ENCODE measurements around the gene KRTAP5-7.

DNA sequence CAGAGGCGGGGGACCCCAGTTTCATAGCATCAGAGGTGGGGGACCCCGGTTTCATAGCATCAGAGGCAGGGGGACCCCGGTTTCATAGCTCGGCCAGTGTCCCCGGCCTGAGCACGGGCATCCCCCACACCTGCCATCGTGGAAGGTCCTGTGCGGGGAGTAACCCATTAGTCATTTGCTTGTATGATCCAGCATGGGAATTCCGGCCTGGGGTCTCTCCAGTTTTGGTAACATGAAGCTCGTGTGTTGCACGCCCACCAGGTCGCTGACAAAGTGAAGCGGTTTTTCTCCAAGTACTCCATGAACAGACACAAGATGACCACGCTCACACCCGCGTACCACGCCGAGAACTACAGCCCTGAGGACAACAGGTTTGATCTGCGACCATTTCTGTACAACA is 29.0 kb upstream of the KRTAP5-7 start:
- TF ChIP-seq RAD21 (IDR thresholded peaks at IDR 0.05 in 1 of 2, conservative IDR thresholded peaks at IDR 0.05 in 1 of 2; ENCODE audit: low read depth in 2 of 2, low read length in 2 of 2) (no peak), SP1 (IDR thresholded peaks at IDR 0.05; ENCODE audit: low read depth, low read length) (no peak), SIN3A (conservative IDR thresholded peaks at IDR 0.05 in 1 of 2, IDR thresholded peaks at IDR 0.05 in 1 of 2; ENCODE audit: low read depth in 1 of 2, low read length in 2 of 2) (no peak), POLR2A (IDR thresholded peaks at IDR 0.05; ENCODE audit: control extremely low read depth in 1 of 2, low read depth in 2 of 2, low read length in 2 of 2) (no peak)
- TF ChIP-seq, protein P1, sequence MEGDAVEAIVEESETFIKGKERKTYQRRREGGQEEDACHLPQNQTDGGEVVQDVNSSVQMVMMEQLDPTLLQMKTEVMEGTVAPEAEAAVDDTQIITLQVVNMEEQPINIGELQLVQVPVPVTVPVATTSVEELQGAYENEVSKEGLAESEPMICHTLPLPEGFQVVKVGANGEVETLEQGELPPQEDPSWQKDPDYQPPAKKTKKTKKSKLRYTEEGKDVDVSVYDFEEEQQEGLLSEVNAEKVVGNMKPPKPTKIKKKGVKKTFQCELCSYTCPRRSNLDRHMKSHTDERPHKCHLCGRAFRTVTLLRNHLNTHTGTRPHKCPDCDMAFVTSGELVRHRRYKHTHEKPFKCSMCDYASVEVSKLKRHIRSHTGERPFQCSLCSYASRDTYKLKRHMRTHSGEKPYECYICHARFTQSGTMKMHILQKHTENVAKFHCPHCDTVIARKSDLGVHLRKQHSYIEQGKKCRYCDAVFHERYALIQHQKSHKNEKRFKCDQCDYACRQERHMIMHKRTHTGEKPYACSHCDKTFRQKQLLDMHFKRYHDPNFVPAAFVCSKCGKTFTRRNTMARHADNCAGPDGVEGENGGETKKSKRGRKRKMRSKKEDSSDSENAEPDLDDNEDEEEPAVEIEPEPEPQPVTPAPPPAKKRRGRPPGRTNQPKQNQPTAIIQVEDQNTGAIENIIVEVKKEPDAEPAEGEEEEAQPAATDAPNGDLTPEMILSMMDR (IDR thresholded peaks at IDR 0.05; ENCODE audit: control extremely low read depth in 1 of 3, insufficient read depth in 1 of 3, low read depth in 1 of 3, low read length in 3 of 3), result no peak
- TF ChIP-seq, protein P2, sequence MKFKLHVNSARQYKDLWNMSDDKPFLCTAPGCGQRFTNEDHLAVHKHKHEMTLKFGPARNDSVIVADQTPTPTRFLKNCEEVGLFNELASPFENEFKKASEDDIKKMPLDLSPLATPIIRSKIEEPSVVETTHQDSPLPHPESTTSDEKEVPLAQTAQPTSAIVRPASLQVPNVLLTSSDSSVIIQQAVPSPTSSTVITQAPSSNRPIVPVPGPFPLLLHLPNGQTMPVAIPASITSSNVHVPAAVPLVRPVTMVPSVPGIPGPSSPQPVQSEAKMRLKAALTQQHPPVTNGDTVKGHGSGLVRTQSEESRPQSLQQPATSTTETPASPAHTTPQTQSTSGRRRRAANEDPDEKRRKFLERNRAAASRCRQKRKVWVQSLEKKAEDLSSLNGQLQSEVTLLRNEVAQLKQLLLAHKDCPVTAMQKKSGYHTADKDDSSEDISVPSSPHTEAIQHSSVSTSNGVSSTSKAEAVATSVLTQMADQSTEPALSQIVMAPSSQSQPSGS (IDR thresholded peaks at IDR 0.05; ENCODE audit: low read length), result no peak
